B cell (primary cell): Measurements from ENCODE around the gene TBXA2R. TPM values are rescaled to one million over a fixed set of nuclear protein-coding genes. Genes with fewer than 3 reads are reported as not detected.

Experiments used
- ATAC-seq: fragments of 200-7000 bp; cut with Tn5 transposase; one replicate; pipeline ENCODE4 v1.10.0; 2021; ENCODE audit warnings: low read depth, mild to moderate bottlenecking, moderate number of reproducible peaks, moderate library complexity
- CTCF ChIA-PET: fragments of 350-600 bp; sonication (Branson Sonifier 250); formaldehyde crosslinking; loops from one replicate; lab custom pipeline; 2021; ENCODE audit warnings: antibody characterized with exemption, inconsistent platforms; lab: Charles Lee
- POLR2A ChIA-PET: fragments of 350-600 bp; sonication (Branson Sonifier 250); formaldehyde crosslinking; loops from one replicate; lab custom pipeline; 2021; ENCODE audit warnings: antibody characterized with exemption; lab: Charles Lee
- DNase-seq: peaks from one replicate; pipeline ENCODE4 v3.0.0; 2013
- H2AFZ ChIP-seq: 2 replicates; pipeline ENCODE4 v1.6.1; 2012; ENCODE audit warnings: mild to moderate bottlenecking, low read depth, low read length; ENCODE audit not compliant: insufficient read depth, poor library complexity, severe bottlenecking
- H3K27ac ChIP-seq, 2 donors: 1 replicate in 1 of 2; 2 replicates in 1 of 2; pipeline ENCODE4 v1.5.1; 2012 to 2013; ENCODE audit warnings: low read length in 2 of 2, mild to moderate bottlenecking in 2 of 2, moderate library complexity in 1 of 2
- H3K27me3 ChIP-seq, 4 experiments: fragments of 200-600 bp in 1 of 4; sonication (generic) in 1 of 4; replicated peaks in 1 of 4; 1 replicate in 2 of 4; 2 replicates in 2 of 4; pipeline versions ENCODE4 v1.6.1 to v1.7.0; 2013 to 2016; ENCODE audit warnings: low read length in 3 of 4, mild to moderate bottlenecking in 2 of 4, mixed read lengths in 1 of 4, moderate library complexity in 1 of 4; ENCODE audit not compliant: insufficient read depth in 4 of 4, control insufficient read depth in 3 of 4; ENCODE audit errors: control extremely low read depth in 1 of 4
- H3K36me3 ChIP-seq, 2 experiments: replicated peaks in 1 of 2; 1 replicate in 1 of 2; 2 replicates in 1 of 2; pipeline versions ENCODE4 v1.6.1 to v1.7.1; 2013; ENCODE audit warnings: low read length in 1 of 2; ENCODE audit not compliant: insufficient read depth in 2 of 2, control insufficient read depth in 1 of 2; ENCODE audit errors: control extremely low read depth in 1 of 2, extremely low read depth in 1 of 2
- H3K4me1 ChIP-seq, 2 donors: fragments of 200-600 bp in 1 of 2; sonication (generic) in 1 of 2; 1 replicate in 1 of 2; 2 replicates in 1 of 2; pipeline versions ENCODE4 v1.5.1 to v1.6.1; 2013 to 2017; ENCODE audit warnings: low read length in 2 of 2; ENCODE audit not compliant: control insufficient read depth in 2 of 2, insufficient read depth in 2 of 2
- H3K4me2 ChIP-seq: replicated peaks from 2 replicates; pipeline ENCODE3; 2012; ENCODE audit warnings: mild to moderate bottlenecking, low read depth, low read length; ENCODE audit not compliant: poor library complexity, severe bottlenecking
- H3K4me3 ChIP-seq, 5 experiments: fragments of 200-600 bp in 1 of 5; sonication (generic) in 1 of 5; 1 replicate in 3 of 5; 2 replicates in 2 of 5; pipeline versions ENCODE4 v1.5.1 to v1.7.0; 2011 to 2016; ENCODE audit warnings: low read length in 4 of 5, mild to moderate bottlenecking in 4 of 5, low read depth in 2 of 5, control low read depth in 1 of 5, moderate library complexity in 1 of 5; ENCODE audit not compliant: insufficient read depth in 1 of 5; ENCODE audit errors: control extremely low read depth in 1 of 5, extremely low read depth in 1 of 5
- H3K79me2 ChIP-seq: fragments of 200-600 bp; sonication (generic); one replicate; pipeline ENCODE4 v1.6.0; 2016; ENCODE audit warnings: low read length; ENCODE audit not compliant: control insufficient read depth, insufficient read depth
- H3K9ac ChIP-seq: fragments of 200-600 bp; sonication (generic); 2 replicates; pipeline ENCODE4 v1.6.1; 2017; ENCODE audit warnings: mild to moderate bottlenecking, low read length, moderate library complexity
- H3K9me3 ChIP-seq, 3 donors: one replicate each; pipeline versions ENCODE4 v1.6.1 to v1.7.1; 2013; ENCODE audit warnings: low read length in 2 of 3; ENCODE audit not compliant: control insufficient read depth in 2 of 3, insufficient read depth in 1 of 3; ENCODE audit errors: control extremely low read depth in 1 of 3
- H4K20me1 ChIP-seq: 2 replicates; pipeline ENCODE4 v1.6.0; 2012; ENCODE audit warnings: mild to moderate bottlenecking, low read length; ENCODE audit not compliant: insufficient read depth, control insufficient read depth, poor library complexity, severe bottlenecking
- H3K27ac Mint-ChIP-seq: one replicate; pipeline ENCODE4 v1.8.0; 2021; ENCODE audit warnings: mixed read lengths
- H3K27me3 Mint-ChIP-seq: one replicate; pipeline ENCODE4 v1.8.0; 2021; ENCODE audit warnings: mixed read lengths
- H3K4me1 Mint-ChIP-seq: one replicate; pipeline ENCODE4 v1.8.0; 2021; ENCODE audit warnings: mixed read lengths
- H3K4me3 Mint-ChIP-seq: one replicate; pipeline ENCODE4 v1.8.0; 2021; ENCODE audit warnings: mixed read lengths
- H3K9me3 Mint-ChIP-seq: one replicate; pipeline ENCODE4 v1.8.0; 2022; ENCODE audit warnings: mixed read lengths; ENCODE audit not compliant: insufficient read depth
- CTCF ChIP-seq: fragments of 200-600 bp; IDR thresholded peaks from one replicate; pipeline ENCODE4 v1.8.0; 2022; ENCODE audit warnings: antibody characterized with exemption, mild to moderate bottlenecking
- EZH2 ChIP-seq: IDR thresholded peaks from 2 replicates; pipeline ENCODE4 v1.6.1; 2012; ENCODE audit warnings: borderline replicate concordance, low read depth, mild to moderate bottlenecking, moderate library complexity, low read length; ENCODE audit not compliant: insufficient read depth, poor library complexity, severe bottlenecking
- WGBS: methylation state at CpG from one replicate; pipeline ENCODE4 v1.1.5; 2013; ENCODE audit warnings: missing lambda C conversion rate; ENCODE audit not compliant: insufficient coverage; 5-methylcytosine and 5-hydroxymethylcytosine counted together
- intact Hi-C: fragments of 100-400 bp; cut with micrococcal nuclease; formaldehyde crosslinking; loops from one replicate; pipeline ENCODE4 v1.10.0; 2022
- polyA plus RNA-seq: library from polyadenylated mRNA; depleted of rRNA; stranded (reverse); fragments of >200 nt; gene quantifications from 2 replicates; pipeline ENCODE4 v1.2.3, GENCODE V29; 2012
- total RNA-seq, 2 donors: library from RNA; stranded (reverse); fragments of 120-200 nt in 1 of 2; gene quantifications; 1 replicate in 1 of 2; 2 replicates in 1 of 2; pipeline versions ENCODE4 v1.2.3 to v1.2.4, GENCODE V29; 2013 to 2022

TBXA2R gene
- total and polyA plus RNA-seq, 2 donors (not counting 1 experiment from before 2014, with no cell fraction given) = 3.9 to 7.9 TPM

- no peak overlapping the region for H3K4me3 Mint-ChIP-seq
- peaks cover 0 to 11% (median 0%) of the 10 kb centered on the region in 3 donors for H3K9me3 ChIP-seq
- H3K4me3 ChIP-seq = no peak overlapping the region
- no peak overlapping the region for H3K27ac Mint-ChIP-seq
- TF ChIP-seq EZH2 = no peak
- no peak for TF ChIP-seq CTCF
- H3K27me3 ChIP-seq = no peaks in the 10 kb centered on the region
- ChIA-PET CTCF (interaction anchor here (0.5 to 0.6 kb wide), 2 partner anchors 67 to 360 kb away, joined by 3 read pairs; no protein-coding TSS in a partner anchor), POLR2A (no interaction called here)
- no peaks in the 10 kb centered on the region for H4K20me1 ChIP-seq
- no peaks in the 10 kb centered on the region for H3K9me3 Mint-ChIP-seq
- peaks cover 0 to 25% of the 10 kb centered on the region in 2 experiments for H3K36me3 ChIP-seq
- no peaks in the 10 kb centered on the region for H3K79me2 ChIP-seq
- no peak overlapping the region for H3K9ac ChIP-seq
- H3K4me1 ChIP-seq = peaks cover 12 to 20% of the 10 kb centered on the region in 2 donors
- intact Hi-C loops = no loop called here
- no peak overlapping the region for H2AFZ ChIP-seq
- ATAC-seq (no peak), DNase-seq (no peak)
- H3K27me3 Mint-ChIP-seq = no peaks in the 10 kb centered on the region
- H3K4me2 ChIP-seq = no peak overlapping the region
- 96% methylated on average over 70 of the region's 79 CpGs for WGBS
- H3K27ac ChIP-seq = no peak overlapping the region
- H3K4me1 Mint-ChIP-seq = peaks cover 19% of the 10 kb centered on the region
Observed at GRCh38 chr19:3612901-3613741, 6.4 kb upstream of the TBXA2R start.

GRCh38 chr19:3612330-3612729 lies 5.7 kb upstream of the TBXA2R start:
- H4K20me1 ChIP-seq = no peaks in the 10 kb centered on the region
- no peak overlapping the region for H2AFZ ChIP-seq
- intact Hi-C loops = no loop called here
- H3K9me3 ChIP-seq = peaks cover 0 to 18% (median 0%) of the 10 kb centered on the region in 3 donors
- ATAC-seq (no peak), DNase-seq (no peak)
- no peaks in the 10 kb centered on the region for H3K27me3 Mint-ChIP-seq
- H3K79me2 ChIP-seq = no peaks in the 10 kb centered on the region
- 96% methylated on average over 33 of the region's 33 CpGs for WGBS
- H3K36me3 ChIP-seq = peaks cover 0 to 21% of the 10 kb centered on the region in 2 experiments
- no peak overlapping the region for H3K4me3 Mint-ChIP-seq
- peaks cover 0 to 4% (median 0%) of the 10 kb centered on the region in 4 experiments for H3K27me3 ChIP-seq
- no peak overlapping the region for H3K27ac ChIP-seq
- TF ChIP-seq EZH2 = no peak
- no peak for TF ChIP-seq CTCF
- CTCF ChIA-PET = no interaction called here
- H3K27ac Mint-ChIP-seq = no peak overlapping the region
- peaks cover 11 to 22% of the 10 kb centered on the region in 2 donors for H3K4me1 ChIP-seq
- H3K4me2 ChIP-seq = no peak overlapping the region
- H3K4me3 ChIP-seq = no peak overlapping the region
- H3K9me3 Mint-ChIP-seq = no peaks in the 10 kb centered on the region
- H3K9ac ChIP-seq = no peak overlapping the region
- POLR2A ChIA-PET = no interaction called here
- H3K4me1 Mint-ChIP-seq = peaks cover 21% of the 10 kb centered on the region
